Loucy (cell line): ENCODE measurements around the gene FAM53A.

Source experiments
- H2AFZ ChIP-seq: fragments of 200-600 bp; sonication (generic); 2 replicates; pipeline ENCODE4 v1.6.0; 2016; ENCODE audit warnings: antibody characterized with exemption, mild to moderate bottlenecking, low read length, moderate library complexity
- H3F3A ChIP-seq: fragments of 200-600 bp; 2 replicates; pipeline ENCODE4 v1.6.0; 2016; ENCODE audit warnings: antibody characterized with exemption, low read depth, mild to moderate bottlenecking
- H3K27me3 ChIP-seq: fragments of 200-600 bp; sonication (generic); 2 replicates; pipeline ENCODE4 v1.6.1; 2014; ENCODE audit warnings: low read length, mild to moderate bottlenecking; ENCODE audit not compliant: insufficient read depth, poor library complexity, severe bottlenecking
- H3K36me3 ChIP-seq: fragments of 200-600 bp; sonication (generic); 2 replicates; pipeline ENCODE4 v1.6.1; 2016; ENCODE audit warnings: low read length; ENCODE audit not compliant: insufficient read depth
- H3K4me1 ChIP-seq: fragments of 200-600 bp; sonication (generic); 2 replicates; pipeline ENCODE4 v1.5.1; 2014; ENCODE audit warnings: low read length, mild to moderate bottlenecking; ENCODE audit not compliant: insufficient read depth, poor library complexity, severe bottlenecking
- H3K4me2 ChIP-seq: fragments of 200-600 bp; sonication (generic); 2 replicates; pipeline ENCODE4 v1.6.0; 2014; ENCODE audit warnings: antibody characterized with exemption, low read length, low read depth, mild to moderate bottlenecking; ENCODE audit not compliant: poor library complexity, severe bottlenecking
- H3K4me3 ChIP-seq: fragments of 200-600 bp; sonication (generic); 2 replicates; pipeline ENCODE4 v1.5.1; 2014; ENCODE audit warnings: low read length, mild to moderate bottlenecking, mixed read lengths; ENCODE audit not compliant: poor library complexity, severe bottlenecking
- H3K79me2 ChIP-seq: fragments of 200-600 bp; sonication (generic); 2 replicates; pipeline ENCODE4 v1.6.1; 2014; ENCODE audit warnings: low read length; ENCODE audit not compliant: insufficient read depth
- H3K9ac ChIP-seq: fragments of 200-600 bp; sonication (generic); 2 replicates; pipeline ENCODE4 v1.6.0; 2014; ENCODE audit warnings: mild to moderate bottlenecking, low read depth, low read length, moderate library complexity; ENCODE audit not compliant: poor library complexity, severe bottlenecking
- H3K9me2 ChIP-seq: fragments of 200-600 bp; sonication (generic); replicated peaks from 2 replicates; pipeline ENCODE4 v1.6.1; 2016; ENCODE audit warnings: low read depth, low read length, mixed read lengths
- H3K9me3 ChIP-seq: fragments of 200-600 bp; sonication (generic); 2 replicates; pipeline ENCODE4 v1.6.1; 2014; ENCODE audit warnings: mild to moderate bottlenecking, antibody characterized with exemption, low read length, low read depth; ENCODE audit not compliant: insufficient read depth
- H4K20me1 ChIP-seq: fragments of 200-600 bp; sonication (generic); 2 replicates; pipeline ENCODE4 v1.6.0; 2014; ENCODE audit warnings: antibody characterized with exemption, low read length, mild to moderate bottlenecking; ENCODE audit not compliant: insufficient read depth, poor library complexity, severe bottlenecking
- CTCF ChIP-seq: fragments of 200-600 bp; sonication (generic); conservative IDR thresholded peaks from 2 replicates; pipeline ENCODE4 v1.5.1; 2014; ENCODE audit warnings: mild to moderate bottlenecking, antibody characterized with exemption, low read length
- EZH2phosphoT487 ChIP-seq: fragments of 200-600 bp; IDR thresholded peaks from 2 replicates; pipeline ENCODE4 v1.6.1; 2018; ENCODE audit warnings: antibody characterized with exemption, mild to moderate bottlenecking, moderate library complexity, borderline replicate concordance

The FAM53A gene

GRCh38 chr4:1622238-1622637 lies 61.9 kb downstream of the FAM53A start:
- Histone ChIP-seq H3K9me3 (peaks cover 17% of the 10 kb centered on the region; the same call in 1 of the 2 replicates), H3K79me2 (no peaks in the 10 kb centered on the region), H4K20me1 (no peaks in the 10 kb centered on the region), H3K36me3 (no peaks in the 10 kb centered on the region), H3K9me2 (no peaks in the 10 kb centered on the region), H2AFZ (no peak overlapping the region), H3K4me3 (no peak overlapping the region), H3K4me1 (no peaks in the 10 kb centered on the region), H3K4me2 (no peak overlapping the region), H3F3A (no peaks in the 10 kb centered on the region), H3K27me3 (no peaks in the 10 kb centered on the region), H3K9ac (no peak overlapping the region)
- TF ChIP-seq EZH2phosphoT487 (no peak), CTCF (no peak)

- Histone ChIP-seq H3K79me2 (no peaks in the 10 kb centered on the region), H3K9me2 (no peaks in the 10 kb centered on the region), H3K4me3 (no peak overlapping the region), H4K20me1 (no peaks in the 10 kb centered on the region), H3F3A (no peaks in the 10 kb centered on the region), H3K36me3 (no peaks in the 10 kb centered on the region), H3K9me3 (peaks cover 15% of the 10 kb centered on the region; the same call in 1 of the 2 replicates), H2AFZ (no peak overlapping the region), H3K4me2 (no peak overlapping the region), H3K4me1 (no peaks in the 10 kb centered on the region), H3K27me3 (no peaks in the 10 kb centered on the region), H3K9ac (no peak overlapping the region)
- TF ChIP-seq EZH2phosphoT487 = no peak
- no peak for TF ChIP-seq CTCF
Measured at GRCh38 chr4:1621526-1621925, 62.6 kb downstream of the FAM53A start.

GRCh38 chr4:1619151-1619672 lies 64.9 kb downstream of the FAM53A start:
- Histone ChIP-seq H3F3A (no peaks in the 10 kb centered on the region), H3K9me2 (no peaks in the 10 kb centered on the region), H3K9me3 (peaks cover 5% of the 10 kb centered on the region; the same call in 1 of the 2 replicates), H3K36me3 (no peaks in the 10 kb centered on the region), H3K9ac (no peak overlapping the region), H4K20me1 (no peaks in the 10 kb centered on the region), H3K4me1 (no peaks in the 10 kb centered on the region), H3K27me3 (no peaks in the 10 kb centered on the region), H2AFZ (no peak overlapping the region), H3K79me2 (no peaks in the 10 kb centered on the region), H3K4me3 (no peak overlapping the region), H3K4me2 (no peak overlapping the region)
- TF ChIP-seq CTCF (no peak), EZH2phosphoT487 (no peak)
